22Rv1 (cell line): ENCODE data around the gene PTK7.

Experiments
- H3K27ac ChIP-seq: fragments of 450-650 bp; 2 replicates; pipeline ENCODE4 v1.5.1; 2017
- ZFX ChIP-seq: fragments of 450-650 bp; IDR thresholded peaks from 2 replicates; pipeline ENCODE4 v1.6.1; 2017; ENCODE audit warnings: antibody characterized with exemption, borderline replicate concordance
- TF ChIP-seq, protein P1 (sequence below): fragments of 450-650 bp; IDR thresholded peaks from 2 replicates; pipeline ENCODE4 v1.5.1; 2017; ENCODE audit warnings: mild to moderate bottlenecking

PTK7 gene

DNA sequence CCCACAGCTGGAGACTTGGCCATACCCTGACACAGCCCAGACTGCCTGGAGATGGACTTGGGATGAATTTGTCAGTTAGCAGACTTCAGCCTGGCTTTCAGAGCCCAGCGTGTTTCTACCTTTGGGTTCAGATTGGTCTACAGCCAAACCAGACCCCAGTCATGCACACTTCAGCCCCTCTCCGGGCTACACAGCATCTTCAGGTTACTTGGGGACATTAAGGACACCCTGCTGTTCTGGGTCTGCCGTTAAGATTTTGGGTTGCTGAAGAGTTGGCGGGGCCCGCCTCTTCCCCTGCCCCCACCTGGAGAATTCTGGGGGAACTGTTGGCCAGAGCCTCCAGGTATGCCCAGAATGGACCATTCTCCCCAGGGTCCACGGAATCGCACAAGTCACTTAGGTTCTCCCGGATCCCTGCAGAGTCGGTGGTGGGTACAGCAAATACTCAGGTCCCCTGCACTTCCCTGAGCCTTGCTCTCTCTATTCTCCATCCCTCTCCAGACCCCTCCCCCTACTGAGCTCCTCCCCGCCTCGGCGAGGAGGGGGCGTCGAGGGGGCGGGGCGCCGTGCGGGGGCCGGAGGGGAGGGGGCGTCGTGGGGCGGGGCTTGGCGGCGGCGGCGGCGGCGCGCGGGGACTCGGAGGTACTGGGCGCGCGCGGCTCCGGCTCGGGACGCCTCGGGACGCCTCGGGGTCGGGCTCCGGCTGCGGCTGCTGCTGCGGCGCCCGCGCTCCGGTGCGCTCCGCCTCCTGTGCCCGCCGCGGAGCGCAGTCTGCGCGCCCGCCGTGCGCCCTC lies at the start of gene PTK7:
PTK7 (plus strand) TSS at position 645 of the 794 bp plus-strand sequence. CDS start 175 bp downstream, outside the sequence.
- TF ChIP-seq, protein P1, sequence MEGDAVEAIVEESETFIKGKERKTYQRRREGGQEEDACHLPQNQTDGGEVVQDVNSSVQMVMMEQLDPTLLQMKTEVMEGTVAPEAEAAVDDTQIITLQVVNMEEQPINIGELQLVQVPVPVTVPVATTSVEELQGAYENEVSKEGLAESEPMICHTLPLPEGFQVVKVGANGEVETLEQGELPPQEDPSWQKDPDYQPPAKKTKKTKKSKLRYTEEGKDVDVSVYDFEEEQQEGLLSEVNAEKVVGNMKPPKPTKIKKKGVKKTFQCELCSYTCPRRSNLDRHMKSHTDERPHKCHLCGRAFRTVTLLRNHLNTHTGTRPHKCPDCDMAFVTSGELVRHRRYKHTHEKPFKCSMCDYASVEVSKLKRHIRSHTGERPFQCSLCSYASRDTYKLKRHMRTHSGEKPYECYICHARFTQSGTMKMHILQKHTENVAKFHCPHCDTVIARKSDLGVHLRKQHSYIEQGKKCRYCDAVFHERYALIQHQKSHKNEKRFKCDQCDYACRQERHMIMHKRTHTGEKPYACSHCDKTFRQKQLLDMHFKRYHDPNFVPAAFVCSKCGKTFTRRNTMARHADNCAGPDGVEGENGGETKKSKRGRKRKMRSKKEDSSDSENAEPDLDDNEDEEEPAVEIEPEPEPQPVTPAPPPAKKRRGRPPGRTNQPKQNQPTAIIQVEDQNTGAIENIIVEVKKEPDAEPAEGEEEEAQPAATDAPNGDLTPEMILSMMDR: no peak
- TF ChIP-seq ZFX: no peak
- no peak within 1 kb of the TSS for H3K27ac ChIP-seq

DNA sequence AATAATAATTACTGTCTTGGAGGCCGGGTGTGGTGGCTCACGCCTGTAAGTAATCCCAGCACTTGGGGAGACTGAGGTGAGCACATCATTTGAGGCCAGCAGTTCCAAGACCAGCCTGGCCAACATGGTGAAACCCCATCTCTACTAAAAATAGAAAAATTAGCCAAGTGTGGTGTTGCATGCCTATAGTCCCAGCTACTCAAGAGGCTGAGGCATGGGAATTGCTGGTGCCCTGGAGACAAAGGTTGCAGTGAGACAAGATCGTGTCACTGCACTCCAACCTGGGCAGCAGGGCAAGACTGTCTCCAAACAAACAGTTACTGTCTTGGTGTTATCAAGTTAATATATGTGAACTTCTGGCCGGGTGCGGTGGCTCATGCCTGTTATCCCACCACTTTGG lies 49.7 kb upstream of the PTK7 start:
- no peak overlapping the region for H3K27ac ChIP-seq
- no peak for TF ChIP-seq ZFX
- TF ChIP-seq, protein P1: no peak

DNA sequence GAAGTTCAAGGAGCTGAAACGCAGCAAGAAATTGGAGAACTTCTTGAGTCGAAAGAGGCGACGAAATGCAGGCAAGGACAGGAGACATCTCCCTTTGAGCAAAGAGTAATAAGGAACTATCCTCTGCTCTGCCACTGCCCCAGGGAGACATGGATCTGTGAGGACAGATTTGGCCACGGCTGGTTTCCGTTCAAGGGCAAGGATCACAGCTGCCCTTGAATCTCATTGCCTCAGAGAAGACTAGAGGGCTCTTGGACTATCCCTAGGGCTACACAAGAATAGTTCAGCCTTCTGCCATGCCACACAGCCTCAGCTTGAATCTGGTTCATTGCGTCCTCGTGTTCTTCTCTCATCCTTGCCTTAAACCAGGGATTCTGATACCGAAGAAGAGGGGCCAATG lies 47.0 kb upstream of the PTK7 start:
- no peak overlapping the region for H3K27ac ChIP-seq
- TF ChIP-seq ZFX: no peak
- TF ChIP-seq, protein P1: no peak

DNA sequence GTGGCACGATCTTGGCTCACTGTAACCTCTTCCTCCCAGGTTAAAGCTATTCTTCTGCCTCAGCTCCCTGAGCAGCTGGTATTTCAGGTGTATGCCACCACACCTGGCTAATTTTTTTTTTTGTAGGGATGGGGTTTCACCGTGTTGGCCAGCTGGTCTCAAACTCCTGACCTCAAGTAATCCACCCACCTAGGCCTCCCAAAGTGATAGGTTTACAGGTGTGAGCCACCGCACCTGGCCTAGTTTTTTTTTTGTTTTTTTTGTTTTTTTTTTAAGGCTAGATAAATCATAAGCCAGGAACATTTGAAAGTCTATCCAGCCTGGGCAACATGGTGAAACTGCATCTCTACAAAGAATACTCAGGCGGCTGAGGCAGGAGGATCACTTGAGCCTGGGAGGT lies 43.8 kb upstream of the PTK7 start:
- H3K27ac ChIP-seq: 0 out of 2 replicates have a peak overlapping the region, but pooled peaks have one; percentile 12
- TF ChIP-seq, protein P1: no peak
- TF ChIP-seq ZFX: no peak

DNA sequence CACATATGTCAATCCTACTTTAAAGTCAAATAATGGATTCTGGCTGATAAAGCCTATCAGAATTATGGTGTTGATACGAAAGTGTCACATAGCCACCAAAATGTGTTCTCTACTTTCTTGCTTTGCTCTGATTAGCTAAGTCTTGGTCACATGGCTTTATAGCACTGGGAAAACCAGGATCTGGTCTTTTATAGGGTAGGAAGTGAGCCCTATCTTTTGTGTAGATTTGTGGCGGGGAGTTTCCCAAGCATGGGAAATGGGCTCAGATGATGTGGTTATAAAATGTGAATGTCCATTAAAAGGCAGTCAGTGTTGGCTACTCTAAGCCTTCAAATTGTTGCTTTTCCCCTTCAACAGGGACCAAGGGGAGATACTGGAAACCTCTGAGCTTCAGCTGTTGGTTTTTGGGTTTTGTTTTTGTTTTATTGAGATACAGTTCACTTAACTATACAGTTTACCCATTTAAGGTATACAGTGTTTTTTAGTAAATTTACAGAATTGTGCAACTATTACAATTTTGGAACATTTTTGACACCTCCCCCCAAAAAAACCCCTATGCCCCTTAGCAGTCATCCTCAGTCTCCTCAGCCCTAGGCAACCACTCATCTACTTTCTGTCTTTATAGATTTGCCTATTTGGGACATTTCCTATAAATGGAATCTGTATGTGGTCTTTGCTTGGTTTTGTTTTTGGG lies 42.5 kb upstream of the PTK7 start:
- TF ChIP-seq, protein P1: no peak
- no peak for TF ChIP-seq ZFX
- no peak overlapping the region for H3K27ac ChIP-seq

DNA sequence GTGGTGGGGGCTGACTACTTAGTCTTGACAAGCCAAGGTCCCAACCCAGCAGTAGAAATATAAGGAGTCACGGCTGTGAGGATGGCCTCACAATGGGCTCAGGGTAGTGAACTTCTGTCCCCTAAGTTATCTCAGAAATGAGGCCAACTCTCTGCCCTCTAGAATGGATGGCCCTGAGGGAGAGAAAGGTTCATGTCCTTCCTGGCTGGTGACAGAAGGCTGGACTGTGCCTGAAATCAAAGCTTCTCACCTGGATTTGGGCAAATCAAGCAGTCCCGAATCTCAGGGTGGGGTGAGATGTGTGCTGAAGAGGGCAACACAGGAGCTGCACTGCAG lies 42.0 kb upstream of the PTK7 start:
- TF ChIP-seq, protein P1: no peak
- no peak for TF ChIP-seq ZFX
- no peak overlapping the region for H3K27ac ChIP-seq
